Measurements from ENCODE around the gene CAMK1D. TPM values are rescaled to one million over a fixed set of nuclear protein-coding genes. Genes with fewer than 3 reads are reported as not detected.

Gene CAMK1D
- total RNA-seq, 1 experiment from 2014 or later = 0.52 TPM

DNA sequence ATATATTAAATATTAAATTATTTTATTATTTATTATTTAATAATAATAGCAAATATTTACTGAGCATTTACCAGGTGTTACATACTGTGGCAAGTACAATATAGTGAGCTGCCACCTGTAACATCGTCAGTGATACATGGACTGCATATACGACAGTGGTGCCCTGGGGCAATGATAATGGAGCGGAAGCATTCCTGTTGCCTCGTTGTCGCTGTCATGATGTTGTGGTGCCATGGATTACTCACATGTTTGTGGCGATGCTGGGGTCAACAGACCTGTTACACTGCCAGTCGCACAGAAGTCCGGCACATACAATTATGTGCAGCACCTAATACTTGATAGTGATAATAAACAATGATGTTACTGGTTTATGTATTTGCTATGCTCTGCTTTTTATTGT lies 20.6 kb downstream of the CAMK1D start:
- no peak for DNase-seq (ENCODE audit: low read depth)

- DNase-seq (ENCODE audit: low read depth) = no peak
Measured at GRCh38 chr10:12372846-12373245, 23.5 kb downstream of the CAMK1D start.

DNA sequence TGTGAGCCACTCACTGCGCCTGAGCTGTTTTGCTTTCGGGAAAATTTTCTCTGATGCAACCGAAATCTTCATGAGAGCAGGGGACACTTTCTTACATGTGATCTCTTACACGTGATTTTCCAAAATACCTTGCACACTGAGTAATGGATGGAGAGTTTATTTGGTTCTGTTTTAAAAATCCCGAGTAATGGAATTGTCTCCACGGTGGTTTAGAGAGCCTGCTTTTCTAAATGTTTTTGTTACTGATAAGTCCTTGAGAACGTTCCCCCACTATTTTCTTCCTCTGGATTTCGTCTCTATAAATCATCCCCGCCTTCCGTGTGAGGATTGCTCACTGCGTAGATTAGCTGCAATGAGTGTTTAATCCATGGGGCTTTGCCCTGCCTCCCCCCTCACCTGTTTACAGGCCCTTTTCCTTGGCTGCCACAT lies 25.7 kb downstream of the CAMK1D start:
- no peak for DNase-seq (ENCODE audit: low read depth)

GRCh38 chr10:12376211-12376610 lies 26.9 kb downstream of the CAMK1D start:
- DNase-seq (ENCODE audit: low read depth) = no peak

DNA sequence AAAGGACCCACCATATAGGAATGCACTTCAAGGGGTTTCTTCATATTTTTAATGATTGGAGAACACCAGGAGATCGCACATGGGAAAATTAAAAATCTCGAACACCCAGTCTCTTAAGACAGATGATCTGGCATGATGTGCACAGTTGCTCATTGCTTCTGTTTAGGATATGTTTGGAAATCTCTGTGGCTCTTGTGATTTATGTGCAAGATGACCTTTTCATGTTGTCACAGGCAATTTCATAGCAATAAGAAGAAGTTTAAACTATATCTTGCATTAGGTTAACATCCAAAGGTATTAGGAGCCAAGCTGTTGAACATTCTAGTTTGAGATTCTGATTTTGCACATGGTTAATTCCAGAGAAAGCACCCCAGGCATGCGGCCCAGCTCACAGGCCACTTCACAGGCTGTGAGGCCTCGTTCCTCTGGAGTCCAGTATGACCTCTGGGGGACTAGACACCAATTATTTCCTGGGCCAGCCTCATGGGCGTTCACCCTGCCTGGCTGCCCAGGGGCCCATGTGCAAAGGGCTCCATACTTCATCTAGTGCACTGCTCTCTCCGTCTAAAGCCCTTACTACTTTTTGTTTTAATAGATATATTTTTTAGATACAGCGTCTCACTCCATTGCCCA lies 28.4 kb downstream of the CAMK1D start:
- no peak for DNase-seq (ENCODE audit: low read depth)

GRCh38 chr10:12380999-12381398 lies 31.7 kb downstream of the CAMK1D start:
- no peak for DNase-seq (ENCODE audit: low read depth)

- no peak for DNase-seq (ENCODE audit: low read depth)
Measured at GRCh38 chr10:12381536-12382156, 32.3 kb downstream of the CAMK1D start.

DNA sequence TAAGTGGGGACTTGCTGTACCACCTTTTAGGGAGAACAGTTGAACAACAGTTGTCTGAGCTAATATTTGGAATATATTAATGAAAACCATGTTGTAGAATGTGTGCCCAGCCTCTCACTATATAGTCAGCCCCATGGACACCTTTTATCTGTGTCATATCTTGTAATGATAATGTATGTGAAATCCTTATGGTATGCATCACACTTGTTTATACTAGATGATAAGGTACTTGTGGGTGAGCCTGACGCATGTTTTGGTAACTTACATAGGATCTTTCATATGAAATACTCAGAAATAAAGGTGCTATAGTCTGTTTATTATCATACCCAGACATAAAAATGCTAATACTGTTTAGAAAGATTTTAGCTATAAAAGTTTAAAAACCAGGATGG lies 32.8 kb downstream of the CAMK1D start:
- DNase-seq (ENCODE audit: low read depth) = no peak

DNA sequence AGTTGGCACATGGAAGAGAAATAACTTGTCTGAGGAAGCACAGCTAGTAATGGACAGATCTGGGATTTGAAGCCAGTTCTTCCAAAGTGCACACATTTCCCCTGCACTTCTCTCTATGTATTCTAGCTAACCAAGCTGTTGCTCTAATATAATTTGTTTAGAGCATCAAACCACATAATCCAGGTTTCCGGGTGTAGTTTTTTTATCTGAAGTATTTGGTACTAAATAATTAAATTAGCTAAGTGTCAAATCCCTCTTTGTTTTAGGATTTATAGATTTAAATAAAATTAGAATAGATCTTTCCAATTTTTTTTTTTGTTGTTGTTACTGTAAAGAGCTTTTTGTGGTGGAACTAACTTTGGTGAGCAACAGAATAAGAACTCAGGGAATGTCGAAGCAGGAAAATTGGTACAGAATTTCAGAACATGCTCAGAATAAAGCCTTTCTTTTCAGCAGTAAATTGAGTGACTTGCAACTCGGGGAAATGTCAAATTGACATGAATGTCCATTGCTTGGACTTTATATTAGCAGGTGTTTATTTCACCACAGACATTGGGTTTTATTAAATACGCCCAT lies 33.7 kb downstream of the CAMK1D start:
- DNase-seq (ENCODE audit: low read depth) = no peak

- DNase-seq (ENCODE audit: low read depth) = no peak
Measured at GRCh38 chr10:12384906-12385305, 35.6 kb downstream of the CAMK1D start.

DNA sequence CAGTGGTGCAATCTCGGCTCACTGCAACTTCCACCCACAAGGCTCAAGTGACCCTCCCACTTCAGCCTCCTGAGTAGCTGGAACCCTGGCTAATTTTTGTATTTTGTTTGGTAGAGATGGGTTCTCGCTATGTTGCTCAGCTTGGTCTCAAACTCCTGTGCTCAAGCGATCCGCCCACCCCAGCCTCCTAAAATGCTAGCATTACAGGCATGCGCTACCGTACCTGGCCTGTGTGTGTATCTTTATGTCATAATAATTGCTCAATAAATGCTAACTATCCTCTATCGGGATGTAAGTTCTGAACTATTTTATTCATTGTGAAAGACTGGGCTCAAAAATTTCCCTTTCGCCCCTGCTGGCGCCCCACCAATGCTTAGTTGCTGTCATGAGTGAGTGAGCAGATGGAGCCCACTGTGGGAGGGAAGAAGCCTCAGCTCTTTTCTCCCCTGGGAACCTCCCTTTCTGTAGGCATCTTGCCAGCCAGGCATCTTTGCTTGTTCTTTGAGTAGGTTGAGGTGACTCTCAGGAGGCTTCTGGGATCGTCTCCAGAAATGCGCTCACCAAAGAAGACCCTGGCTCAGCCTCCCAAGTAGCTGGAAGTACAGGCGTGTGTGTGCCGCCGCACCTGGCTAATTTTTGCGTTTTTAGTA lies 38.3 kb downstream of the CAMK1D start:
- no peak for DNase-seq (ENCODE audit: low read depth)

DNA sequence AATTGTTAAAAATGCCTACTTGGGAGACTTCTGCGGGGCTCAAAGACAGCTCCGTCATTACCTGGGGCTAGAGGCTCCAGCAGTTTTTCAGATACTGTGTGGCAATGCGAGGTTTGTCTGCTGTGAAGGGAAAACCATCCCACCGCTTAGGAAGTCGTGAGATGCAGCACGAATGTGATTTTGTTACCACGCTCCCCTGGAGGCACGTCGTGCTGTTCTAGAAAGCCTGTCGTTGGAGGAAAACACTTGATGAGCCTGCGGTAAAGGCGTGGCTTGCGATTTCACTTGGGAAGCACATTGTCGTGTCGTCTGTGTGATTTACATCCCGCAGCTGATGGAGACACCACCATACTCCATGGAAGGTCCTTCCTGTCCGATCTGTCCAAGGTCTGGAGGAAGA lies 39.3 kb downstream of the CAMK1D start:
- no peak for DNase-seq (ENCODE audit: low read depth)

- DNase-seq (ENCODE audit: low read depth) = no peak
Measured at GRCh38 chr10:12389154-12389734, 39.9 kb downstream of the CAMK1D start.

GRCh38 chr10:12390733-12391132 lies 41.4 kb downstream of the CAMK1D start:
- DNase-seq (ENCODE audit: low read depth) = no peak

GRCh38 chr10:12391206-12391605 lies 41.9 kb downstream of the CAMK1D start:
- DNase-seq (ENCODE audit: low read depth) = no peak

GRCh38 chr10:12393831-12394230 lies 44.5 kb downstream of the CAMK1D start:
- no peak for DNase-seq (ENCODE audit: low read depth)

- no peak for DNase-seq (ENCODE audit: low read depth)
Measured at GRCh38 chr10:12394241-12395033, 45.1 kb downstream of the CAMK1D start.

- DNase-seq (ENCODE audit: low read depth) = no peak
Measured at GRCh38 chr10:12396093-12396492, 46.7 kb downstream of the CAMK1D start.

GRCh38 chr10:12396567-12396966 lies 47.2 kb downstream of the CAMK1D start:
- no peak for DNase-seq (ENCODE audit: low read depth)

- DNase-seq (ENCODE audit: low read depth) = no peak
Measured at GRCh38 chr10:12397147-12397896, 48.0 kb downstream of the CAMK1D start.

DNA sequence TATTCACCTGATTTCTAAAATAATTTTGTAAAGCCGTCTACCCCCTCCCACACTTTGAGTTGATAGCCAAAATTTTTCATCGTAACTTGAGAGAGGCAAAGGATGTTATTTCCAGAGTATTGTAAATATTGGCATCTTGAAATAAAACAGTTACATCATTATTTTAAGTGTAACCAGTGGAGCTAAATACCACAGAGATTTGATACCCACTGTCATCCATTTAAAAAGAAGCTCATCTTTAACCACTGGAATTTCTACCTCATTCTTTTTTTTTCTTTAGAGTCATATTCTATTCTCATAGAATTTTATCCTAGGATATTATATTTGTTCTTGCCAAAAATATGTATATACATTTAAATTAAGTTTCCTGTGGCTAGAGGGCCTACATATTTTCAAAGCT lies 48.6 kb downstream of the CAMK1D start:
- DNase-seq (ENCODE audit: low read depth) = no peak
